Spleen (tissue), 13 donors: ENCODE results near the gene JMJD1C. TPM values are rescaled to one million over a fixed set of nuclear protein-coding genes. Genes with fewer than 3 reads are reported as not detected.
A peak's percentile ranks its signal among the peaks of the same experiment; 100 is the strongest.

Source experiments
- DNase-seq: peaks from one replicate; pipeline ENCODE4 v3.0.0-alpha.2; 2020
- H3K27ac ChIP-seq, 8 donors: fragments of 200-600 bp; sonication (generic) in 7 of 8; 1 replicate in 4 of 8; 2 replicates in 4 of 8; pipeline versions ENCODE4 v1.5.0 to v1.8.0; 2016 to 2021; ENCODE audit warnings: inconsistent platforms in 4 of 8, mild to moderate bottlenecking in 4 of 8, moderate library complexity in 1 of 8
- H3K27me3 ChIP-seq, 7 donors: fragments of 200-600 bp; sonication (generic) in 6 of 7; replicated peaks in 1 of 7; 1 replicate in 4 of 7; 2 replicates in 3 of 7; pipeline versions ENCODE4 v1.5.0 to v1.8.0; 2016 to 2021; ENCODE audit warnings: inconsistent platforms in 3 of 7, mild to moderate bottlenecking in 1 of 7
- H3K36me3 ChIP-seq, 6 donors: fragments of 200-600 bp; sonication (generic) in 5 of 6; 1 replicate in 4 of 6; 2 replicates in 2 of 6; pipeline versions ENCODE4 v1.5.0 to v1.8.0; 2016 to 2021; ENCODE audit warnings: inconsistent platforms in 2 of 6
- H3K4me1 ChIP-seq, 6 donors: fragments of 200-600 bp; sonication (generic) in 5 of 6; 1 replicate in 3 of 6; 2 replicates in 3 of 6; pipeline versions ENCODE4 v1.5.0 to v1.8.0; 2016 to 2021; ENCODE audit warnings: inconsistent platforms in 3 of 6
- H3K4me3 ChIP-seq, 8 donors: fragments of 200-600 bp; sonication (generic) in 7 of 8; 1 replicate in 4 of 8; 2 replicates in 4 of 8; pipeline versions ENCODE4 v1.5.0 to v1.8.0; 2016 to 2021; ENCODE audit warnings: inconsistent platforms in 4 of 8, mild to moderate bottlenecking in 4 of 8, moderate library complexity in 2 of 8
- H3K9me3 ChIP-seq, 8 donors: fragments of 200-600 bp; sonication (generic) in 7 of 8; 1 replicate in 4 of 8; 2 replicates in 4 of 8; pipeline versions ENCODE4 v1.5.0 to v1.8.0; 2016 to 2021; ENCODE audit warnings: inconsistent platforms in 4 of 8
- CTCF ChIP-seq, 11 experiments: fragments of 200-600 bp in 7 of 11; fragments of 450-650 bp in 4 of 11; sonication (generic) in 4 of 11; IDR thresholded peaks in 8 of 11; conservative IDR thresholded peaks in 3 of 11; 1 replicate in 7 of 11; 2 replicates in 4 of 11; pipeline versions ENCODE4 v1.4.0 to v1.8.0; 2016 to 2021; ENCODE audit warnings: antibody characterized with exemption in 11 of 11, inconsistent platforms in 4 of 11, mild to moderate bottlenecking in 1 of 11
- POLR2A ChIP-seq, 3 donors: fragments of 450-650 bp; IDR thresholded peaks; one replicate each; pipeline ENCODE4 v1.5.1; 2017; ENCODE audit warnings: antibody characterized with exemption in 3 of 3, mild to moderate bottlenecking in 1 of 3
- POLR2AphosphoS5 ChIP-seq, 3 donors: sonication (generic); formaldehyde crosslinking; IDR thresholded peaks; one replicate each; pipeline ENCODE4 v1.5.1; 2017; ENCODE audit warnings: antibody characterized with exemption in 3 of 3
- WGBS, 5 donors: extraction: QIAGEN DNeasy Blood & Tissue Kit in 3 of 5; methylation state at CpG; one replicate each; pipeline versions ENCODE4 v1.1.5 to v1.1.7; 2013 to 2018; 5-methylcytosine and 5-hydroxymethylcytosine counted together
- intact Hi-C: fragments of 100-400 bp; cut with DNase I; formaldehyde crosslinking; loops from one replicate; pipeline ENCODE4 v1.15.0; 2023; ENCODE audit warnings: low total_unique reads
- long read RNA-seq, 2 donors: transcript quantifications; one replicate each; lab custom pipeline, GENCODE V29; 2026
- polyA plus RNA-seq, 3 donors: library from polyadenylated mRNA; stranded (reverse); fragments of 200-250 nt; gene quantifications; one replicate each; pipeline ENCODE4 v1.2.1, GENCODE V29; 2013
- total RNA-seq, 7 donors: library from RNA; depleted of rRNA in 3 of 7; stranded (reverse); fragments of >200 nt in 3 of 7; fragmentation: NEBNext Ultra II Directional in 4 of 7; extraction: Animal tissue kit (Norgen Biotek cat#: 25700) in 4 of 7; gene quantifications; one replicate each; pipeline versions ENCODE4 v1.1.0 to v1.2.1, GENCODE V29; 2016 to 2021
- donor health status: healthy with polysubstance abuse.
- donor health status: DM: no; HTN: no; CAD: no; lungs with moderate emphysema.
- donor health status: DM: no; HTN: no; CAD: no.
- donor health status: Bipolar disorder and iron deficiency.
- donor health status: healthy.
- donor health status: DM: no; HTN: no; CAD: no.
- donor health status: DM: yes; HTN: yes; CAD: no.

JMJD1C gene
- 100 to 1,000 TPM; 125 to 272 (median 162) TPM for total RNA-seq
- 10 to 100 TPM; 54.3 to 79.5 (median 62.8) TPM for polyA plus RNA-seq
- long read RNA-seq, donor 1, partial matches to known transcripts, result 14 of 21 reads
- long read RNA-seq, donor 1, other reads (novel, unspliced or antisense), result 0 of 21 reads
- long read RNA-seq, donor 2, full-length matches to known transcripts, result 2 of 13 reads
- long read RNA-seq, donor 2, partial matches to known transcripts, result 11 of 13 reads
- long read RNA-seq, donor 2, other reads (novel, unspliced or antisense), result 0 of 13 reads

GRCh38 chr10:63465293-63466143 lies at the start of gene JMJD1C:
Gene JMJD1C (minus strand): TSS chr10:63465977. CDS start chr10:63465662, 315 bp downstream.
- H3K9me3 ChIP-seq, result no peaks in the 10 kb centered on the region
- H3K4me1 ChIP-seq, result peaks cover 18 to 40% (median 20%) of the 10 kb centered on the region in 6 donors
- TF ChIP-seq POLR2AphosphoS5 (IDR thresholded peaks at IDR 0.05) (peak; percentile 83 to 88 (median 87)), POLR2A (IDR thresholded peaks at IDR 0.05) (peak; percentile 18 to 71 (median 48)), CTCF (IDR thresholded peaks at IDR 0.05 in 8 of 11, conservative IDR thresholded peaks at IDR 0.05 in 3 of 11) (no peak)
- H3K36me3 ChIP-seq, result no peaks in the 10 kb centered on the region
- DNase-seq, result peak; percentile 95
- H3K4me3 ChIP-seq, result peak within 1 kb of the TSS; percentile 70 to 93 (median 85)
- peak within 1 kb of the TSS; percentile 87 to 93 (median 91) for H3K27ac ChIP-seq
- intact Hi-C loops, result loop anchor here (10.0 kb wide), 1 partner anchor 251 kb away; no protein-coding TSS in a partner anchor
- WGBS, 5 donors, result 0 to 1% (median 0%) methylated on average over 41 to 99 of the region's 99 CpGs
- no peaks in the 10 kb centered on the region for H3K27me3 ChIP-seq

- DNase-seq, result no peak
Observed at GRCh38 chr10:63515002-63515763, 49.4 kb upstream of the JMJD1C start.

GRCh38 chr10:63506554-63506953 lies 40.8 kb upstream of the JMJD1C start:
- DNase-seq, result no peak
- TF ChIP-seq CTCF (IDR thresholded peaks at IDR 0.05 in 8 of 11, conservative IDR thresholded peaks at IDR 0.05 in 3 of 11) (no peak), POLR2AphosphoS5 (IDR thresholded peaks at IDR 0.05) (no peak), POLR2A (IDR thresholded peaks at IDR 0.05) (no peak)
- no peaks in the 10 kb centered on the region for H3K36me3 ChIP-seq
- H3K4me1 ChIP-seq, result peaks cover 0 to 26% (median 5%) of the 10 kb centered on the region in 6 donors
- no peak overlapping the region for H3K4me3 ChIP-seq
- no peak overlapping the region for H3K27ac ChIP-seq
- no peaks in the 10 kb centered on the region for H3K27me3 ChIP-seq
- intact Hi-C loops, result no loop called here
- H3K9me3 ChIP-seq, result no peaks in the 10 kb centered on the region
- 90 to 97% (median 94%) methylated on average over 1 of the region's 1 CpG for WGBS, 5 donors

More at GRCh38 chr10:63515002-63515763, 49.4 kb upstream of the JMJD1C start:
- Histone ChIP-seq H3K4me3 (no peak overlapping the region), H3K27me3 (no peaks in the 10 kb centered on the region), H3K36me3 (no peaks in the 10 kb centered on the region), H3K9me3 (peaks cover 0 to 8% (median 4%) of the 10 kb centered on the region in 8 donors), H3K27ac (peak overlapping the region in 5 of 8 donors; percentile 20 to 66 (median 55)), H3K4me1 (peaks cover 20 to 57% (median 42%) of the 10 kb centered on the region in 6 donors)
- no peak for TF ChIP-seq POLR2AphosphoS5 (IDR thresholded peaks at IDR 0.05)
- no peak for TF ChIP-seq POLR2A (IDR thresholded peaks at IDR 0.05)
- TF ChIP-seq CTCF (IDR thresholded peaks at IDR 0.05 in 8 of 11, conservative IDR thresholded peaks at IDR 0.05 in 3 of 11), result no peak
- WGBS, 5 donors, result 34 to 43% (median 36%) methylated on average over 5 of the region's 5 CpGs
- intact Hi-C loops, result no loop called here
